GM19372 (cell line): ENCODE measurements around the gene SLC48A1.

Experiments
- ATAC-seq: cut with Tn5 transposase; IDR thresholded peaks from one replicate; pipeline ENCODE4 v1.9.1; 2021; ENCODE audit warnings: mild to moderate bottlenecking, low read depth, moderate library complexity; ENCODE audit not compliant: unreplicated experiment

The SLC48A1 gene

GRCh38 chr12:47787596-47788319, 14.7 kb downstream of the SLC48A1 start:
- no peak for ATAC-seq

GRCh38 chr12:47789141-47789540, 16.1 kb downstream of the SLC48A1 start:
- ATAC-seq, result no peak

GRCh38 chr12:47789712-47790489, 16.9 kb downstream of the SLC48A1 start:
- ATAC-seq, result no peak

GRCh38 chr12:47790676-47791350, 17.8 kb downstream of the SLC48A1 start:
- no peak for ATAC-seq

GRCh38 chr12:47791351-47791746, 18.3 kb downstream of the SLC48A1 start:
- ATAC-seq, result no peak

GRCh38 chr12:47791874-47792273, 18.8 kb downstream of the SLC48A1 start:
- ATAC-seq, result no peak

DNA sequence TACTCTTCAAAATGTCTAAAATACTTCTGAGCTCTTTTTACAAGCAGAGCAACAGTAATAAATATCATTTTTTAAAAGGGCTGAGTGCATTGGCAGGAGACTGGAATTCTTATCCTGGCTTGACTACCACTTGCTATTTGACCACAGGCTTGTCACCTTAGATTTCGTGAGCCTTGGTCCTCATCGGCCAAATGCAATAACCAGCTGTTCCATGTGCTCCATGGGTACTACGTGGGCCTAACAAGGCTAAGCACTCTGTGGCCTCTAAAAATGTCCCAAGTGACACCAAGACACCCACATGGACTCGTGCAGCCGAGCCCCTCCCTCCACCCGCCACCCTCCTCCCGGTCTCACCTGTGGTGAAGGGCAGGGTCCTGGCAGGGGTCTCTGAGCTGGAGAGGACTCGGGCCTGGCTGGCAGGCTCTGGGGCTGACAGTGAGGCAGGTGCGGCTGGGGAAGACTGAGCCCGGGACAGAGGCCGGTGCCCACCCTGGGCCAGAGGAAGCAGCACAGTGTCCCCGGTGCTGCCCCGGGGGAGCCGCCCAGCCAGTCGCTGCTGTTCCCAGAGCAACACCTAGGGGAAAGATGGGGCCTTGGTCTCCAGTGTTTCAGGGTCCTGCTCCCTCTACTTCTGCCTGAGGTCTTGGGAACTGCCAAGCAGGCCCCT, 20.1 kb downstream of the SLC48A1 start:
- ATAC-seq, result no peak

GRCh38 chr12:47794679-47795078, 21.6 kb downstream of the SLC48A1 start:
- ATAC-seq, result no peak

DNA sequence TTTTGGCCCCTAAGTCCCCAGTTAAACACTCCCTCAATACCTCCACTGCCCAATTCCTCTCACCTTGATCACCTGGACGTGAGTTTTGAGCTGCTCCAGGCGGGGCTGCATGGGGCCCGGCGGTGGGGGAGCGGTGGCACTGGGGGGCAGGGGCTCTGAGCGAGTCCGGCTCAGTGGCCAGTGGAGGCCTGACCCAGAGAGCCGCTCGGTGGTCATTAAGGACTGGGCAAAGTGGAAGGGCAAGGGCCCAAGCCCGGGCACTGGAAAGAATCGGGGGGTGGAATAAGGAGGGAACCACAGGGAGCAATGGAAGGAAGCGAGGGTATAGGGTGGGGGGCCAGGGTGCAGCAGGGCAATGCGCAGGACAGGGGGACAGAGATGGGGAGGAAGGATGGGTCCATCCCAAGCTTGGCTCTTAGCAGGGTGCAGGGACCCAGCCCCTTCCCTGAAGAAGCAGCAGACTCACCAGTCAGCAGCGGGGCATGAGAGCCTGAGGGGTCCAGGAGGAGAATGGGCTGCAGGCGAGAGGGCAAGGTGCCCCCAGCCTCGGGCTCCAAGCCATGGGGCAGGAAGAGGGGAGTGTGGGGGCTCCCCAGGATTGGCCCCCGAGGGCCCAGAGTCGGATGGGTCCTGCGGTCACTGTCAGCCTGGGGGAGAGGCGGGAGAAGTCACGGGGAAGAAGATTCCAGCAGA, 22.2 kb downstream of the SLC48A1 start:
- ATAC-seq, result no peak

DNA sequence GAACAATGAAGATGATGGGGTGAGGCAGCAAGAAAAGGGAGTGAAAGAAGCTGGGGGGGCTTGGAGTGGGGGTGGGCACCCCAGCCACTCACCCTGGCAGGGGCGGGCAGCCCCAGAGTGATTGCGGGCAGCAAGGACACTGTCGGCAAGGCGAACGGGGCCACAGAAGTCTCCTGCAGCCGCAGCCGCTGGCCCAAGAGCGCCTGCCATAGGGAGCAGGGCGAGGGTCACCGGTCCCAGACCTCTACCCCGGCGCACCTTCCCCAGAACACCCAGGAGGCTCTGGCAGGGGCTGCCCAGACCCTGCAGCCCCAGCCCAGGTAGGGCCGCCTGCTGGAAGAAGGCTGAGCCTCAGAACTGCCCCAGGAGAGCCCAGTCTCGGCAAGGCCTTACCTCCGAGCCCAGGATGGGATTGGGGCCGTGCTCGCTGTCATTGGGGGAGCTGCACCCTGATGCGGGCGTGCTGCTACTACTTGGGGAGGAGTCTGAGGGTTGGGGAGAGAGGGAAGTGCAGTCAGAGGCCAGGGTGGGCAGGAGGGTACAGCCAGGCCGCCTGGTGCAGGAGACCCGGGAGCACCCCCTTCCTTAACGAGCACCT, 22.9 kb downstream of the SLC48A1 start:
- ATAC-seq, result no peak

DNA sequence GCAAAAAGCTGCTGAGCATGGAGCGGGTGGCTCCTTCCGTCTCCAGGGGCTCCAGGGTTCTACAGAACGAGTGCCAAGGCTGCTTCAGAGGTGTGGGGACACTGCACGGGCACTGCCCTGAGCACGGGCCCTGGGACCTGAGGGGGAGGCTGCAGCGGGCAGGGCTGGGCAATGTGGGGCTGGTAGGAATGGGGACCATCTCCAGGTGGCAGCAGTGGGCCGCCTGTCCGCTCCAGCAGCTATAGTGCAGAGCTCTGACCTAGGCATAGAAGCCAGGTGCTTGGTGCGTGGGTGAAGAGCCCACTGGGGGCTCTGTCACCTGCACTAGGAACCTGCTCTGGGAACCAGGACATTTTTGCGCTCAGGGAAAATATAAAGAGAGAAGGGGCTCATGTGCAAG, 24.4 kb downstream of the SLC48A1 start:
- no peak for ATAC-seq

DNA sequence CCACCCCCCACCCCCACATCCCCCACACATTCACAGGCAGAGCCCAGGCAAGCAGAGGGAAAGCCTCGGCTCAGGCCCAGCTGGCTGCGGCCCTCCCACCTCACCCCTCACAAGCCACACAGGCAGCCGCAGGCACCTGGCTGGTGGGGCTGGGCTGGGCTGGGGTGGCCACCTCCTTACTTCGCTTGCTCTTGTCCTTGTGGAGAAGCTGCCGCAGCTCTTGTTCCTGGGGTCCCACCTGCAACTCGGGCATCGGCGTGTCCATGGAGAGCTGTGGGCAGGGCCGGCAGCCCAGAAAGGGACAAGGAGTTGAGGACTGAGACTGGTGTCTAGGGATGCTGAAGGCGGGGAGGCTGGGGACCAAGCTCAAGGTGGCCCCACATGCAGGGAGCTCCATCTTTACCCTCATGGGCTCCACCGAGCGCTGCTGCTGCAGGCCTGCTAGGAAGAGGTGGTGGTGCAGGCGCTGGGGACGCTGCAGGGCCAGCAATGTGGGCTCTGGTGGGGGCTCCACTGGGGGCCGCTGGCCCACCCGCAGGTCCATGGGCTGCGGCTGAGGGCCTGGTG, 25.4 kb downstream of the SLC48A1 start:
- no peak for ATAC-seq

GRCh38 chr12:47799357-47799955, 26.4 kb downstream of the SLC48A1 start:
- no peak for ATAC-seq

- ATAC-seq, result no peak
These were observed 27.5 kb downstream of the SLC48A1 start for GRCh38 chr12:47800582-47800981.

GRCh38 chr12:47801170-47801903, 28.3 kb downstream of the SLC48A1 start:
- ATAC-seq, result no peak

GRCh38 chr12:47801904-47802246, 28.8 kb downstream of the SLC48A1 start:
- ATAC-seq, result no peak

DNA sequence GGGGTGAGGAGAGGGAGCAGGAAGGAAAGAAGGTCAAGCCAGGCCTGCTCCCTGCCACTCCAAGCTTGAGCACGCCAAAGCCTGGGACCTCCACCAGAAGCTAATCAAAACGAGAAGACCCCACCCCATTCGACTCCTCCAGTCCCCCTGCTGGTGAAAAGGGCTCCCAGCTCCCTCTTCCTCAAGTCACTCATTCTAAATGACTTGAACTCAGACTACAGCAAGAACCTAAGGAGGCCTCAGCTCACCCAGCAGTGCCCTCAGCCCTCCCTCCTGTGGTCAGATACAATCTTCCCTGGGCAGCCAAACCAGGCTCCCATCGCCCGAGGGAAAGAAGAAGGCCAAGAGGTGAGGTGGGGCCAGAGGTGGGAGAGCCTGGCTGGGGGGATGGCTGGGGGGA, 29.3 kb downstream of the SLC48A1 start:
- no peak for ATAC-seq

DNA sequence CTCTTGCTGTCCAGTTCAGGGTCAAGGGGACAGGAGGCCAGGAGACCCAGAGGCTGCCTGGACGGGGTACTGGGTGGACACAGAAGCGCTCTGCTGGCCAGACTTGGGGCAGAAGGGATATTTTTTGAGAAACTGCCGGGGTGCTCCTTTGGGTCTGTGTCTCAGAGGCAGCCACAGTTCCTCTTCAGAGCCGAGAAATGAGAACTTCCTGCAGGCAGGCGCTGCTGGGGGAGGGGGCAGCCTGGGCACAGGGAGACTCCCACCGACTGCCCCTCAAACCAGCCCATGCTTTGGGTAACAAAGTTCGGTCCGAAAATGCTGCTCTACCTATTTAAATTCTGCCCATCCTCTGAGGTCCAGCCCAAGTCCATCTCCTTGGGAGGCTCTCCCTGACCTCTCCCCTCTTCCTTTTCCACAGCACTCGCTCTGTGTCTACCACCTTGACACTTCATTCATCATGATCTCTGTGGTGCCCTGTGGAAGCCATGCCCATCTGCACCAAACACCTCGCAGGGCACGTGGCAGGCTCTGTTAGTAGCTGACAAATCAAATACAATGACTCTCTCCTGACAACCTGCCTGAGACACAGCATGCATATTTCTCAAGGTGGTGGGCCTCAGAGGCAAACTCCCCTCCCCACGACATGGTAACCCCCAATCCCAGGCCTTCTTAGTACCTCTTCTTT, 30.3 kb downstream of the SLC48A1 start:
- ATAC-seq, result no peak
